ENCODE data around the gene CDH1.

Gene CDH1

DNA sequence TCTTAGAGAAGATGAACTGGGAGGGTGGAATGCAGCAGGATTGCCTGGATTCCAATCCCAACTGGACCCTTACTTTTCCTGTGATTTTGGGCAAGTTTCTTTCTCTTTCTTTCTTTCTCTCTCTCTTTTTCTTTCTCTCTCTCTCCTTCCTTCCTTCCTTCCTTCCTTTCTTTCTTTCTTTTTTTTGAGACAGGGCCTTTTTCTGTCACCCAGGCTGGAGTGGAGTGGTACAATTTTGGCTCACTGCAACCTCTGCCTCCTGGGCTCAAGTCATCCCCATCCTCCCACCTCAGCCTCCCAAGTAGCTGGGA, 20.5 kb downstream of the CDH1 start:
- no peak overlapping the region for H3K4me3 ChIP-seq (ENCODE audit: low read length)
- TF ChIP-seq, protein P1, sequence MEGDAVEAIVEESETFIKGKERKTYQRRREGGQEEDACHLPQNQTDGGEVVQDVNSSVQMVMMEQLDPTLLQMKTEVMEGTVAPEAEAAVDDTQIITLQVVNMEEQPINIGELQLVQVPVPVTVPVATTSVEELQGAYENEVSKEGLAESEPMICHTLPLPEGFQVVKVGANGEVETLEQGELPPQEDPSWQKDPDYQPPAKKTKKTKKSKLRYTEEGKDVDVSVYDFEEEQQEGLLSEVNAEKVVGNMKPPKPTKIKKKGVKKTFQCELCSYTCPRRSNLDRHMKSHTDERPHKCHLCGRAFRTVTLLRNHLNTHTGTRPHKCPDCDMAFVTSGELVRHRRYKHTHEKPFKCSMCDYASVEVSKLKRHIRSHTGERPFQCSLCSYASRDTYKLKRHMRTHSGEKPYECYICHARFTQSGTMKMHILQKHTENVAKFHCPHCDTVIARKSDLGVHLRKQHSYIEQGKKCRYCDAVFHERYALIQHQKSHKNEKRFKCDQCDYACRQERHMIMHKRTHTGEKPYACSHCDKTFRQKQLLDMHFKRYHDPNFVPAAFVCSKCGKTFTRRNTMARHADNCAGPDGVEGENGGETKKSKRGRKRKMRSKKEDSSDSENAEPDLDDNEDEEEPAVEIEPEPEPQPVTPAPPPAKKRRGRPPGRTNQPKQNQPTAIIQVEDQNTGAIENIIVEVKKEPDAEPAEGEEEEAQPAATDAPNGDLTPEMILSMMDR (IDR thresholded peaks at IDR 0.05; ENCODE audit: insufficient read depth, low read depth, low read length, missing control alignments) = no peak
- DNase-seq (ENCODE audit: low read depth) = no peak

DNA sequence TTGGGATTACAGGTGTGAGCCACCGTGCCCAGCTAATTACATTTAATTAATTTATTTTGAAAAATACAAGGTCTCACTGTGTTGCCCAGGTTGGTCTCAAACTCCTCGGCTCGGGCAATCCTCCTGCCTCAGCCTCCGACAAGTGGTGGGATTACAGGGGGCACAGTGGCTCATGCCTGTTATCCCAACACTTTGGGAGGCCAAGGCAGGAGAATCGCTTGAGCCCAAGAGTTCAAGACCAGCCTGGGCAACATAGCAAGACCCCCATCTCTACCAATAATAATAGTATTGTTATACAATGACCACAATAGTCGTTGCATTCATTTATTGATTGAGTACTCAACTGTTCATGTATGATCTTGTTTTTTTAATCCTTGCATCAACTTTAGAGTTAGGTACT, 22.0 kb downstream of the CDH1 start:
- DNase-seq (ENCODE audit: low read depth) = no peak
- TF ChIP-seq, protein P1 (IDR thresholded peaks at IDR 0.05; ENCODE audit: insufficient read depth, low read depth, low read length, missing control alignments) = no peak
- no peak overlapping the region for H3K4me3 ChIP-seq (ENCODE audit: low read length)

DNA sequence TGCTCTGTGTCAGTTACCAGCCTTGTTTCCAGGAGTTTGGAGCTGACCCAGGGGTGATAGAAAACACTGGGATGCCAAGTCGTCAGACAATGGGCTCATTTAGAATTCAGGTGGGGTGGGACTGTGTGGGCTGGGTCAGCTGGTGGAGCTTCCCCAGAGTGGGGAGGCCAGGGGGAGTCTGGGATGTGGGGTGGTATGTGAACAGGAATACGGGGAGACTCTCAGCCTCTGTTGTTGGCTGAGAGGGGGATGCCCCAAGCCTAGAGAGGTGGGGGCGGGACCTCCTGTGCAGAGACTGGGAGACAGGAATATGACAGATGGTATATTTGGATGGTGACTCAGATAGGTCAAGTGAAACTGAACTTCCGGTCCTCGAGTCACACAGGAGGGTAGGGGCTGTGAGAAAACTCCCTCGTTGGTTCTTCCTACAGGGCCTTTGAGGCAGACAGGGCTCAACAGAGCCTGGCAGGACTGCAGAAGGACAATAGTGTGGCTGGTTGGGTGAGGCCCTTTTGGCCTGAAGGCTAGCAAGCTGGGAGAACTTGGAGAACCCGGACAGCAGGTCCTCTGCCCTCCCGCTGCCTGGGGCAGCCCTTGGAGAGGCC, 23.7 kb downstream of the CDH1 start:
- TF ChIP-seq, protein P1 (IDR thresholded peaks at IDR 0.05; ENCODE audit: insufficient read depth, low read depth, low read length, missing control alignments) = no peak
- H3K4me3 ChIP-seq (ENCODE audit: low read length) = no peak overlapping the region
- DNase-seq (ENCODE audit: low read depth) = peak; percentile 95

DNA sequence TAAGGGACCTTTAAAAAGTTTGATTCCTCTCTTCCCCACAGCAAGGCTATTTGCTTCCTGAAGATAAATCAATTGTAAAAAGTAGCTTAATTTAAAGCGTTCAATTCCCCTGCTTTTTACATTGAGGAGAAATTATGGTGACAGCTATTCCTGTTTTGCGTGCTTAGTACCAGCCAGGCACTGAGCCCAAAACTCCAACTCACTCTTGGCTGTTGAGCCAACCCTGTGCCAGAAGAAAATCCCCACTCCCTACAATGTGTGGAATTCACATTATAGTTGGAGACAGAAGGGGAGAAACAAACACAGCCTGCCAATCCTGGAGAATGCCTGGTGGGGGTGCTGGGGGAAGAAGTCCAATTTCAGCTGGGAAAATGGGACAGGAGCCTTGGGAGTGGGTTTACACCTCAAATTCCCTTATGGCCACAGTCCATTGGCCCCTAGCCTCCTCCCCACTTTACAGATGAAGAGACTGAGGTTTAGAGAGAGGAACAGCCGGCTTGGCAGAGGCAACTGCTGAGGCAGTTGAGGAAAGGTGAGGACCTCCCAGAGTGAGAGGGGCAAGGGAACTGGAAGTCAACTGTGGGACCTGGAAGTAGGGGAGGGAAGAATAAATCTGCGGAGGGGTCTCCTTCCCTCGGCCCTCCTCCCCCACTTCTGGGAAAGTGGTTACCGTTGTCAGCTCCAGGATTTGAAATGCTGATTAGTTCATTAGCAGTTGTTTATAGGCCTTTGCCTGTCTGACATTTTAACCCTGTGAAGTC, 26.1 kb downstream of the CDH1 start:
- no peak for DNase-seq (ENCODE audit: low read depth)
- TF ChIP-seq, protein P1 (IDR thresholded peaks at IDR 0.05; ENCODE audit: insufficient read depth, low read depth, low read length, missing control alignments) = no peak
- no peak overlapping the region for H3K4me3 ChIP-seq (ENCODE audit: low read length)

DNA sequence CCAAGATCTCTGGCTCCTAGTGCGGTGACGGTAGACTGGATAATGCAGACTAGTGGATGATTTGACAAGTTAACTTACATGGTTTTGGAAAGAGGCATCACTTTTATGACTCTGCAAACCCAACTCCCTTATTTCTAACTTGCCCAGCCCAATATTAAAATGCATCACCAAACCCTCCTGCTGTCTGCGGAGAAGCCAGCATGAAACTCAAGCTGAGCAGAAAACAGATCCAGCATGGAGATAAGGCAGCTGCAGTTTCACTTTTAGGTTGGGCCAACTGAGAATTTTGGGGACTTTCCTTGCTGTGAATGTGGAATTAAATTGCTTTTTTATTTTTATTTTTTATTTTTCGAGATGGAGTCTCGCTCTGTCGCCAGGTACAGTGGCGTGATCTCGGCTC, 27.8 kb downstream of the CDH1 start:
- no peak for DNase-seq (ENCODE audit: low read depth)
- no peak overlapping the region for H3K4me3 ChIP-seq (ENCODE audit: low read length)
- TF ChIP-seq, protein P1 (IDR thresholded peaks at IDR 0.05; ENCODE audit: insufficient read depth, low read depth, low read length, missing control alignments) = no peak

DNA sequence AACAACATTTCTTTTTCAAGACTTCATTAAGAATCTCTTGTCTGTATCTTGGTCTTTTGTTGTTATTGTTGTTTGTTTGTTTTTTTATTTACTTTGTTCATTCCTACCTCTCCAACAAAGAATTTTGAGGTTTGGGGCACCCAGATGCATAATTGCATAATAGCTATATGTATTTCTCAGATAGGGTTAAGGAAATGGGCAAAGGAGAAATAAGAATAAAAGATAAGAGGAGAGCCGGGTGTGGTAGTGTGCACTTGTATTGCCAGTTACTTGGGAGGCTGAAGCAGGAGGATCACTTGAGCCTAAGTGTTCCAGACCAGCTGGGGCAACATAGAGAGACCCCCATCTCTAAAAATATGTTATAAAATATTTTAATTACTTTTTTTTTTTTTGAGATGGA, 30.5 kb downstream of the CDH1 start:
- DNase-seq (ENCODE audit: low read depth) = no peak
- TF ChIP-seq, protein P1 (IDR thresholded peaks at IDR 0.05; ENCODE audit: insufficient read depth, low read depth, low read length, missing control alignments) = no peak
- H3K4me3 ChIP-seq (ENCODE audit: low read length) = no peak overlapping the region

DNA sequence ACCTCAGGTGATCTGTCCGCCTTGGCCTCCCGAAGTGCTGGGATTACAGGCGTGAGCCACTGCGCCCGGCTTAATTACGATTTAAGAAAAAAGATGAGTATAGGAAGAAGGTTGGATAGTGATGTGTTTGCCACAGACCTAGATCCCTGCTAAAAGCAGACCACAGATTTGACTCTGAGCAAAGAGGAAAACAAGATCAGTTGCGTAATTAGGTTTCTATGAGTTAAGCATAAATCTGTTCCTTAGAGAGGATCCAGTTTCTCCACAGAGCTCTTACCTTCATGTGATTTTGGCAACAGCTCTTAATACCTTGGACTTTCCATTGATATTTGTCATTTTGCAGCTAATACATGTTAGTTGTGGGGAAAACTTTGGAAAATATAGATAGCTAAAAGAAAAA, 31.1 kb downstream of the CDH1 start:
- no peak for DNase-seq (ENCODE audit: low read depth)
- H3K4me3 ChIP-seq (ENCODE audit: low read length) = no peak overlapping the region
- TF ChIP-seq, protein P1 (IDR thresholded peaks at IDR 0.05; ENCODE audit: insufficient read depth, low read depth, low read length, missing control alignments) = no peak
